K562 (cell line): ENCODE measurements around the gene PSMC3IP. TPM values are rescaled to one million over a fixed set of nuclear protein-coding genes. Genes with fewer than 3 reads are reported as not detected.
A peak's percentile ranks its signal among the peaks of the same experiment; 100 is the strongest.

Source experiments
- ATAC-seq: fragments of 200-7000 bp; cut with Tn5 transposase; 3 replicates; pipeline ENCODE4 v1.9.1; 2020; ENCODE audit warnings: moderate library complexity
- BruUV-seq: library from RNA; stranded (reverse); fragments of 400-500 nt; replicated peaks from 2 replicates; lab custom pipeline; 2021; lab: Mats Ljungman, UMichigan
- CTCF ChIA-PET: fragments of 300-600 bp; formaldehyde crosslinking; extraction: SDS; loops from one replicate; lab custom pipeline; 2021; ENCODE audit warnings: low intra/inter-chr PET ratio; lab: Yijun Ruan, JAX
- POLR2A ChIA-PET: fragments of 300-600, 350-650 bp; sonication (Branson Sonifier 250); formaldehyde crosslinking; extraction: SDS; loops from one replicate; lab custom pipeline; 2021; ENCODE audit warnings: antibody characterized with exemption, inconsistent platforms; lab: Yijun Ruan, JAX
- DNase-seq, 4 experiments: peaks; one replicate each; pipeline versions ENCODE4 v3.0.0 to v3.0.0-alpha.2; 2011 to 2018; ENCODE audit warnings: low spot score in 3 of 4, mixed read lengths in 3 of 4; ENCODE audit errors: extremely low read depth in 1 of 4
- FAIRE-seq: peaks from 2 replicates; lab custom pipeline; 2011; peaks lifted over from hg19 to GRCh38; lab: Jason Lieb, UNC
- H2AFZ ChIP-seq: 2 replicates; pipeline ENCODE4 v1.6.0; 2011; ENCODE audit warnings: low read depth, low read length, control low read depth, inconsistent platforms
- H3K27ac ChIP-seq: fragments of 200-600 bp; 3 replicates; pipeline ENCODE4 v1.8.0; 2011; ENCODE audit warnings: low read depth, mild to moderate bottlenecking, control low read depth, inconsistent platforms, low read length, moderate library complexity, mixed read lengths; ENCODE audit errors: extremely low read depth
- H3K27me3 ChIP-seq, 2 experiments: fragments of 300-600 bp in 1 of 2; 2 replicates in 1 of 2; 3 replicates in 1 of 2; pipeline versions ENCODE4 v1.6.0 to v1.8.0; 2011; ENCODE audit warnings: inconsistent platforms in 2 of 2, low read length in 2 of 2, mild to moderate bottlenecking in 1 of 2, mixed read lengths in 1 of 2, moderate library complexity in 1 of 2; ENCODE audit not compliant: control insufficient read depth in 2 of 2, insufficient read depth in 2 of 2
- H3K36me3 ChIP-seq: fragments of 300-600 bp; 3 replicates; pipeline ENCODE4 v1.8.0; 2011; ENCODE audit warnings: mild to moderate bottlenecking, low read length, inconsistent platforms; ENCODE audit not compliant: control insufficient read depth, insufficient read depth
- H3K4me1 ChIP-seq, 2 experiments: fragments of 200-600 bp in 1 of 2; replicated peaks in 1 of 2; 2 replicates in 1 of 2; 3 replicates in 1 of 2; pipeline versions ENCODE4 v1.5.1 to v1.8.0; 2011; ENCODE audit warnings: inconsistent platforms in 2 of 2, low read length in 2 of 2, mild to moderate bottlenecking in 1 of 2, mixed read lengths in 1 of 2, moderate library complexity in 1 of 2; ENCODE audit not compliant: control insufficient read depth in 2 of 2, insufficient read depth in 2 of 2
- H3K4me2 ChIP-seq: 2 replicates; pipeline ENCODE4 v1.6.1; 2011; ENCODE audit warnings: low read length, control low read depth, inconsistent platforms, mixed read lengths; ENCODE audit not compliant: insufficient read depth
- H3K4me3 ChIP-seq: fragments of 200-600 bp; sonication (generic), shearing (Covaris generic); 2 replicates; pipeline ENCODE4 v1.5.1; 2016; ENCODE audit warnings: control low read depth, inconsistent platforms
- H3K79me2 ChIP-seq: fragments of 200-600 bp; 3 replicates; pipeline ENCODE4 v1.8.0; 2011; ENCODE audit warnings: low read length, inconsistent platforms; ENCODE audit not compliant: control insufficient read depth, insufficient read depth
- H3K9ac ChIP-seq, 2 experiments: 2 replicates each; pipeline versions ENCODE4 v1.6.0 to v1.6.1; 2011; ENCODE audit warnings: low read depth in 2 of 2, low read length in 2 of 2, control low read depth in 1 of 2, inconsistent platforms in 1 of 2, mild to moderate bottlenecking in 1 of 2, mixed read lengths in 1 of 2; ENCODE audit not compliant: insufficient read depth in 1 of 2
- H3K9me1 ChIP-seq: one replicate; pipeline ENCODE4 v1.6.0; 2011; ENCODE audit warnings: inconsistent platforms, mild to moderate bottlenecking, low read length, moderate library complexity; ENCODE audit not compliant: control insufficient read depth, insufficient read depth
- H3K9me3 ChIP-seq: replicated peaks from 2 replicates; pipeline ENCODE4 v1.5.1; 2011; ENCODE audit warnings: low read depth, low read length, inconsistent platforms; ENCODE audit not compliant: control insufficient read depth, insufficient read depth
- H4K20me1 ChIP-seq: replicated peaks from 2 replicates; pipeline ENCODE4 v1.6.1; 2011; ENCODE audit warnings: low read length, inconsistent platforms, mixed read lengths; ENCODE audit not compliant: control insufficient read depth, insufficient read depth
- DPF2 ChIP-seq: fragments of 450-650 bp; IDR thresholded peaks from 2 replicates; pipeline ENCODE4 v1.6.1; 2016
- FOXP1 ChIP-seq: sonication (generic); formaldehyde crosslinking; IDR thresholded peaks from 2 replicates; pipeline ENCODE4 v1.8.0; 2022; ENCODE audit warnings: mild to moderate bottlenecking, missing genetic modification reagents
- HCFC1 ChIP-seq: IDR thresholded peaks from 2 replicates; pipeline ENCODE4 v1.6.1; 2012; ENCODE audit warnings: low read depth, low read length, improper control_type of control experiment
- LCOR ChIP-seq: sonication (generic); formaldehyde crosslinking; IDR thresholded peaks from 2 replicates; pipeline ENCODE4 v1.8.0; 2022; ENCODE audit warnings: mild to moderate bottlenecking, missing genetic modification reagents
- MTA2 ChIP-seq: fragments of 450-650 bp; IDR thresholded peaks from 2 replicates; pipeline ENCODE4 v1.6.1; 2016; ENCODE audit warnings: low read depth
- RBM25 ChIP-seq: fragments of 200-400 bp; formaldehyde crosslinking; IDR thresholded peaks from 2 replicates; pipeline ENCODE4 v1.6.1; 2018; ENCODE audit warnings: low read length, low read depth, moderate library complexity; ENCODE audit not compliant: severe bottlenecking
- SMARCC2 ChIP-seq: fragments of 450-650 bp; IDR thresholded peaks from 2 replicates; pipeline ENCODE4 v1.6.1; 2017; ENCODE audit warnings: antibody characterized with exemption, moderate library complexity, mild to moderate bottlenecking, low read depth
- SMARCE1 ChIP-seq: fragments of 450-650 bp; IDR thresholded peaks from 2 replicates; pipeline ENCODE4 v1.7.1; 2016; ENCODE audit warnings: mild to moderate bottlenecking
- TAF1 ChIP-seq: IDR thresholded peaks from 2 replicates; pipeline ENCODE4 v1.6.1; 2011; ENCODE audit warnings: mild to moderate bottlenecking, low read length, moderate library complexity; ENCODE audit not compliant: insufficient read depth, control insufficient read depth, severe bottlenecking; ENCODE audit errors: extremely low read depth
- TEAD1 ChIP-seq, 2 experiments: fragments of 450-650 bp in 1 of 2; sonication (generic) in 1 of 2; formaldehyde crosslinking; IDR thresholded peaks; 2 replicates each; pipeline versions ENCODE4 v1.4.0 to v1.8.0; 2020 to 2022; ENCODE audit warnings: mild to moderate bottlenecking in 2 of 2, missing genetic modification reagents in 1 of 2
- TOE1 ChIP-seq, 2 experiments: fragments of 450-650 bp in 1 of 2; sonication (generic) in 1 of 2; formaldehyde crosslinking in 1 of 2; IDR thresholded peaks; 2 replicates each; pipeline versions ENCODE4 v1.7.1 to v1.8.0; 2016 to 2022; ENCODE audit warnings: borderline replicate concordance in 2 of 2, mild to moderate bottlenecking in 2 of 2, antibody characterized with exemption in 1 of 2, inconsistent platforms in 1 of 2, low read depth in 1 of 2, missing genetic modification reagents in 1 of 2, moderate library complexity in 1 of 2
- XRCC5 ChIP-seq: fragments of 200-400 bp; formaldehyde crosslinking; IDR thresholded peaks from 2 replicates; pipeline ENCODE4 v1.6.1; 2017; ENCODE audit warnings: low read depth, mild to moderate bottlenecking, low read length
- ZNF384 ChIP-seq: IDR thresholded peaks from 2 replicates; pipeline ENCODE4 v1.6.1; 2012; ENCODE audit warnings: low read depth, low read length, improper control_type of control experiment
- ZNF589 ChIP-seq: fragments of 200-800 bp; sonication (Bioruptor generic); IDR thresholded peaks from 2 replicates; pipeline ENCODE4 v1.6.1; 2016; ENCODE audit warnings: low read depth, missing genetic modification characterization, missing compliant biosample characterization
- WGBS: fragments of 100-300 bp; shearing (Covaris generic); methylation state at CpG from one replicate; pipeline ENCODE4 v1.1.6; 2016; ENCODE audit warnings: low coverage, mixed read lengths; ENCODE audit not compliant: insufficient coverage; ENCODE audit errors: missing lambda C conversion rate; 5-methylcytosine and 5-hydroxymethylcytosine counted together
- in situ Hi-C: fragments of 300-500 bp; cut with MboI; formaldehyde crosslinking; loops from 4 replicates; pipeline ENCODE4 v1.15.0; 2018; ENCODE audit warnings: inconsistent platforms, mixed read lengths
- intact Hi-C: fragments of 100-400 bp; cut with micrococcal nuclease; formaldehyde crosslinking; loops from 2 replicates; pipeline ENCODE4 v1.14.2; 2022
- polyA plus RNA-seq, 8 experiments: library from polyadenylated mRNA; depleted of rRNA in 4 of 8; stranded (reverse) in 5 of 8; unstranded in 3 of 8; fragments of >200 nt; fragmentation: Nextera tagmentation in 2 of 8; fragmentation: Illumina TruSeq in 1 of 8; extraction: Ambion mirVana in 2 of 8; extraction: Trizol in 1 of 8; gene quantifications; 2 replicates each; pipeline versions ENCODE4 v1.2.1 to v1.2.3, GENCODE V29; 2011 to 2014; ENCODE audit warnings: inconsistent platforms in 1 of 8, missing spikeins in 1 of 8
- total RNA-seq, 7 experiments: library from RNA; depleted of rRNA in 6 of 7; stranded (reverse); fragments of >200 nt in 6 of 7; fragmentation: Illumina TruSeq in 2 of 7; extraction: Trizol in 2 of 7; gene quantifications; 2 replicates each; pipeline versions ENCODE4 v1.2.1 to v1.2.3, GENCODE V29; 2011 to 2021; ENCODE audit warnings: low replicate concordance in 1 of 7
- TF ChIP-seq, protein P1 (sequence below): sonication (generic); formaldehyde crosslinking; IDR thresholded peaks from 2 replicates; pipeline ENCODE4 v1.9.0; 2022; ENCODE audit warnings: mild to moderate bottlenecking, missing genetic modification reagents
- TF ChIP-seq, protein P2 (sequence below): fragments of 450-650 bp; IDR thresholded peaks from 2 replicates; pipeline ENCODE4 v1.6.1; 2017; ENCODE audit warnings: antibody characterized with exemption, mild to moderate bottlenecking

Gene PSMC3IP
- total and polyA plus RNA-seq, 9 of the 15 experiments (the other 6 are each of a cell fraction or from before 2014, with no cell fraction given) = 13.8 to 65.6 (median 32.8) TPM

DNA sequence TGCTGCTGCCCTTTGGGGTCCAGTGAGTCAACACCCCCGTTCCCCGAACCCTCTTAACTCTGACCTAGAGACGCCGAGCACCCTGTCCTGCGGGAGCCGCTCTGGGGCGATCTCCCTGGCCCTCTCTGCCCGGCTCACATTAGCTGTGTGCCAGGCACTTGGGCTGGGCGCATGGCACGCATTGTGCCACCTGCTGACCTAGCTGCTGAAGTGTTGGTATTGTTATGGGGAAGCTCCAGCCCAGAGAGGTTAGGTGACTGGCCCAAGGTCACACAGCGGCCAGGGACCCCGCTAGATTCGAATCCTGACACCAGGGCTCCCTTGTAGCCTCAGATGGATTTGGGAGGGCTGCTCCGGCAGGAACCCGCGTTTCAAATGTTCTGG lies 23.7 kb downstream of the PSMC3IP start (continued):
- TF ChIP-seq RBM25 (peak; percentile 64), SMARCE1 (no peak)

DNA sequence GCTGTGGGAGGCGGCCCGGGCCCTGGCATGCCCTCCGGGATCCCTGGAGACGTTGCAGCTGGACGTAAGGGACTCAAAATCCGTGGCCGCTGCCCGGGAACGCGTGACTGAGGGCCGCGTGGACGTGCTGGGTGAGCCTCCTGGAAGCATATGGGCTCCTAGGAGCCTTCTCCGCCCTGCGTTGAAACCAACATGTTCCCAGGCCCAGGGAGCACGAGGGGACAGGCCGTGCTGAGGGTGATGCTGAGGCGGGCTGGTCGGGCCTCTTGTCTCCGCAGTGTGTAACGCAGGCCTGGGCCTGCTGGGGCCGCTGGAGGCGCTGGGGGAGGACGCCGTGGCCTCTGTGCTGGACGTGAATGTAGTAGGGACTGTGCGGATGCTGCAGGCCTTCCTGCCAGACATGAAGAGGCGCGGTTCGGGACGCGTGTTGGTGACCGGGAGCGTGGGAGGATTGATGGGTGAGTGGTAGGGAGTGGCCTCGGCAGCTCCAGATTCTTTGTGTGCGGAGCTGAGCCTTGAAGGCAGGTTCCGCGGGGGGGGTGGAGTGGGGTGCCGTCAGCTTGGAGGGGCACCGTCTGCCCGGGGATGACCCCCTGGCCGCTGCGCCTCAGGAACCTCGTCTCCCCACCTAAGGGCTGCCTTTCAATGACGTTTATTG lies 24.2 kb downstream of the PSMC3IP start:
- no peaks in the 10 kb centered on the region for H3K9me1 ChIP-seq
- H3K4me3 ChIP-seq = peak overlapping the region; percentile 87
- FAIRE-seq = peak; percentile 88
- H3K9me3 ChIP-seq = no peaks in the 10 kb centered on the region
- peaks cover 4% of the 10 kb centered on the region; the same call in 1 of the 3 replicates for H3K36me3 ChIP-seq
- WGBS = 13% methylated on average over 32 of the region's 45 CpGs
- CTCF ChIA-PET = no interaction called here
- H3K79me2 ChIP-seq = peaks cover 26% of the 10 kb centered on the region
- no peaks in the 10 kb centered on the region for H3K27me3 ChIP-seq
- no peaks in the 10 kb centered on the region for H4K20me1 ChIP-seq
- peaks cover 18 to 37% of the 10 kb centered on the region in 2 experiments; a peak in 4 of 5 replicates for H3K4me1 ChIP-seq
- BruUV-seq = no TSS peak
- in situ Hi-C loops (no loop called here), intact Hi-C loops (no loop called here)
- peak overlapping the region; percentile 74 for H2AFZ ChIP-seq
- DNase-seq = peak; percentile 76 to 91 (median 81)
- peak overlapping the region; percentile 91 for H3K27ac ChIP-seq
- POLR2A ChIA-PET = interaction anchor here (0.5 to 1.2 kb wide), 2 partner anchors 17 to 28 kb away, joined by 3 read pairs; partner anchors contain the start of gene NAGLU
- peak overlapping the region; percentile 96 for H3K4me2 ChIP-seq
- peak; percentile 91 for ATAC-seq
- H3K9ac ChIP-seq = peak overlapping the region; percentile 66 to 100
- TF ChIP-seq FOXP1 (CRISPR knock-in tag) (0 out of 2 replicates have a peak, but pooled peaks have one; percentile 55), TEAD1 (CRISPR knock-in tag; IDR thresholded peaks at IDR 0.05) (0 out of 4 replicates have a peak, but pooled peaks of 1 of the 2 experiments have one; percentile 65), MTA2 (no peak), SMARCC2 (no peak), TAF1 (peak; percentile 23), LCOR (CRISPR knock-in tag) (no peak), ZNF589 (0 out of 2 replicates have a peak, but pooled peaks have one; percentile 25), ZNF384 (0 out of 2 replicates have a peak, but pooled peaks have one; percentile 14), DPF2 (peak; percentile 49; the same call in 1 of the 2 replicates), XRCC5 (peak; percentile 80; the same call in 1 of the 2 replicates), HCFC1 (peak; percentile 54), TOE1 (IDR thresholded peaks at IDR 0.05; ENCODE audit: borderline replicate concordance) (peak; percentile 65), TOE1 (CRISPR knock-in tag; IDR thresholded peaks at IDR 0.05; ENCODE audit: borderline replicate concordance, low read depth) (no peak)
- TF ChIP-seq, protein P1, sequence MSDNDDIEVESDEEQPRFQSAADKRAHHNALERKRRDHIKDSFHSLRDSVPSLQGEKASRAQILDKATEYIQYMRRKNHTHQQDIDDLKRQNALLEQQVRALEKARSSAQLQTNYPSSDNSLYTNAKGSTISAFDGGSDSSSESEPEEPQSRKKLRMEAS (CRISPR knock-in tag) = peak; percentile 67; the same call in 1 of the 2 replicates
- TF ChIP-seq, protein P2, sequence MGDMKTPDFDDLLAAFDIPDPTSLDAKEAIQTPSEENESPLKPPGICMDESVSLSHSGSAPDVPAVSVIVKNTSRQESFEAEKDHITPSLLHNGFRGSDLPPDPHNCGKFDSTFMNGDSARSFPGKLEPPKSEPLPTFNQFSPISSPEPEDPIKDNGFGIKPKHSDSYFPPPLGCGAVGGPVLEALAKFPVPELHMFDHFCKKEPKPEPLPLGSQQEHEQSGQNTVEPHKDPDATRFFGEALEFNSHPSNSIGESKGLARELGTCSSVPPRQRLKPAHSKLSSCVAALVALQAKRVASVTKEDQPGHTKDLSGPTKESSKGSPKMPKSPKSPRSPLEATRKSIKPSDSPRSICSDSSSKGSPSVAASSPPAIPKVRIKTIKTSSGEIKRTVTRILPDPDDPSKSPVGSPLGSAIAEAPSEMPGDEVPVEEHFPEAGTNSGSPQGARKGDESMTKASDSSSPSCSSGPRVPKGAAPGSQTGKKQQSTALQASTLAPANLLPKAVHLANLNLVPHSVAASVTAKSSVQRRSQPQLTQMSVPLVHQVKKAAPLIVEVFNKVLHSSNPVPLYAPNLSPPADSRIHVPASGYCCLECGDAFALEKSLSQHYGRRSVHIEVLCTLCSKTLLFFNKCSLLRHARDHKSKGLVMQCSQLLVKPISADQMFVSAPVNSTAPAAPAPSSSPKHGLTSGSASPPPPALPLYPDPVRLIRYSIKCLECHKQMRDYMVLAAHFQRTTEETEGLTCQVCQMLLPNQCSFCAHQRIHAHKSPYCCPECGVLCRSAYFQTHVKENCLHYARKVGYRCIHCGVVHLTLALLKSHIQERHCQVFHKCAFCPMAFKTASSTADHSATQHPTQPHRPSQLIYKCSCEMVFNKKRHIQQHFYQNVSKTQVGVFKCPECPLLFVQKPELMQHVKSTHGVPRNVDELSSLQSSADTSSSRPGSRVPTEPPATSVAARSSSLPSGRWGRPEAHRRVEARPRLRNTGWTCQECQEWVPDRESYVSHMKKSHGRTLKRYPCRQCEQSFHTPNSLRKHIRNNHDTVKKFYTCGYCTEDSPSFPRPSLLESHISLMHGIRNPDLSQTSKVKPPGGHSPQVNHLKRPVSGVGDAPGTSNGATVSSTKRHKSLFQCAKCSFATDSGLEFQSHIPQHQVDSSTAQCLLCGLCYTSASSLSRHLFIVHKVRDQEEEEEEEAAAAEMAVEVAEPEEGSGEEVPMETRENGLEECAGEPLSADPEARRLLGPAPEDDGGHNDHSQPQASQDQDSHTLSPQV = peak; percentile 67
